Stimulated activated CD4-positive, alpha-beta T cell treated with anti-CD3 and anti-CD28 coated beads, TNF-alpha, amount 100 ng/mL, for 1 hour (primary cell): ENCODE measurements around the gene HASPIN.
"Not testable (repeated sequence)": the region's sequence is repeated elsewhere in the genome, so short reads cannot be mapped to it uniquely, and the experiment has no call there.

Source experiments
- DNase-seq, 3 donors: peaks; one replicate each; pipeline ENCODE4 v3.0.0-alpha.2; 2020; ENCODE audit warnings: low read depth in 3 of 3, low spot score in 1 of 3

The HASPIN gene

DNA sequence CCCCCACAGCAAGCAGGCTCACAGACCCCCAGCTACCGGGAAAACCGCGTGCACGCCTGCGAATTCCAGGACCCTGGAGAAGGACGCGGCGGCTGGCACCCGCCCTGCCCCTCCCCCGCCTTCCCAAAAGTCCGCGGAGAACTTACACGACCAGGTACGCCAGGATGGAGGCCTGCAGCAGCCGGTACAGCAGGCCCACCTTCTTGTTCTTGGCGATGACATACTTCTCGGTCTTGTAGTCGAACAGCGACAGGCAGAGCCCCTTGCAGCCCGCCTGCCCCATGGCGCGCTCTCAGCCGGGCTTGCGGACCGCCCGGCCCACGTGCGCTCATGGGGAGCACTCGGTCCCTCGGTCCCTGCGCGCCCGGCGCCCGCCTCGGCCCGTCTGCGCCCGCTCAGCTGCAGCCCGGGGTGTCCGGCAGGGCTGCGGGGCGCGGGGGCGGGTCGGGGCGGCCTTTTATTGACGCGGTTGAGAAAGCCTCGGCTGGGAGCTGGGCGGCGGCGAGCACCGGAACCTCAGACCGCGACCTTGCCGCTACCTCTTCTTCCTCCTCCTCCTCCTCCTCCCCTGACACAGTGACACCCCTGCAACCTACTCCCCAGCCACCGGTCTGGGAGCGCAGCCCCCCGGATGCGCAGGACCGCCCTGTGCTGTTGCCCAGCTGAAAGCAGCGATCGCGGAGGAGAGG is 27.8 kb upstream of the HASPIN start, which contains the start of gene P2RX5:
P2RX5 (minus strand) TSS at position 433 of the 689 bp plus-strand sequence; CDS start at position 283, 150 bp downstream.
- peak in 1 of 3 donors; percentile 35 for DNase-seq

- DNase-seq = no peak
Measured at GRCh38 chr17:3697103-3697476, 26.6 kb upstream of the HASPIN start.

- no peak for DNase-seq
Measured at GRCh38 chr17:3698139-3698538, 25.6 kb upstream of the HASPIN start.

GRCh38 chr17:3699951-3700350 is 23.8 kb upstream of the HASPIN start:
- DNase-seq = no peak

DNA sequence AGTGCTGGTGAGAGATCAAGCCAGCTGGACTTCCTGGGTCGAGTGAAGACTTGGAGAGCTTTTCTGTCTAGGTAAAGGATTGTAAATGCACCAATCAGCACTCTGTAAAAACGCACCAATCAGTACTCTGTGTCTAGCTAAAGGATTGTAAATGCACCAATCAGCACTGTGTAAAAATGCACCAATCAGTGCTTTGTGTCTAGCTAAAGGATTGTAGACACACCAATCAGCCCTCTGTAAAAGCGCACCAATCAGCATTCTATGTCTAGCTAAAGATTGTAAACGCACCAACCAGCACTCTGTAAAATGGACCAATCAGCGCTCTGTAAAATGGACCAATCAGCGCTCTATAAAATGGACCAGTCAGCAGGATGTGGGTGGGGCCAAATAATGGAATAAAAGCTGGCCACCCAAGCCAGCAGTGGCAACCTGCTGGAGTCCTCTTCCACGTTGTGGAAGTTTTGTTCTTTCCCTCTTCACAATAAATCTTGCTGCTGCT is 21.6 kb upstream of the HASPIN start:
- DNase-seq = not testable (repeated sequence)

GRCh38 chr17:3704931-3705717 is 18.6 kb upstream of the HASPIN start:
- no peak for DNase-seq

DNA sequence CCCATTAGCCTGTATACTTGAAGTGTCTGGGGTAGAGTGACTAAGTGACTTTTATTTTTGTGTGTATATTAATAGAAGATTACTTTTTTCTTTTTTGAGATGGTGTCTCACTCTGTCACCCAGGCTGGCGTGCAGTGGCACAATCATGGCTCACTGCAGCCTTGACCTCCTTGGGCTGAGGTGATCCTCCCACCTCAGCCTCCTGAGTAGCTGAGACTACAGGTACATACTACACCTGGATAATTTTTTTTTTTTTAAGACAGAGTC is 18.1 kb upstream of the HASPIN start:
- not testable (repeated sequence) for DNase-seq

DNA sequence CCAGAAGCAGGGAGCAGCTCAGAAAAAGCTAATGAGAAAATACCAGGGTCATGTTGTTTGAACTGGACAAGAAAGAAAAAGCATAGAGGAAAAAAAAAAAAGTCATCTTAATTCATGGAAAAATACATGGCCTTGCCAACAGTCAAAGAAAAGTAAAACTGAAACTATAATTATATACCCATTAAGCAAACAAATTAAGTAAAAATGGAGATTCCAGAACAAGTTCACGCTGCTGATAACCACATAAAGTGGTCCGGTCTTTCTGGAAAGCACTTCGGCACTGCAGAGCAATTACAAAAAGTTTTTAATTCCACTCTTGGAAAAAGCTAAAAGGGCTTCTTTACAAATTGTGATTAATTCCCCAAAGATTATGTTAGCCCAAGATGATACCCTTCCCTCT is 15.3 kb upstream of the HASPIN start:
- DNase-seq = no peak

GRCh38 chr17:3710951-3711383 is 12.7 kb upstream of the HASPIN start:
- DNase-seq = peak; percentile 14 to 55 (median 46)

DNA sequence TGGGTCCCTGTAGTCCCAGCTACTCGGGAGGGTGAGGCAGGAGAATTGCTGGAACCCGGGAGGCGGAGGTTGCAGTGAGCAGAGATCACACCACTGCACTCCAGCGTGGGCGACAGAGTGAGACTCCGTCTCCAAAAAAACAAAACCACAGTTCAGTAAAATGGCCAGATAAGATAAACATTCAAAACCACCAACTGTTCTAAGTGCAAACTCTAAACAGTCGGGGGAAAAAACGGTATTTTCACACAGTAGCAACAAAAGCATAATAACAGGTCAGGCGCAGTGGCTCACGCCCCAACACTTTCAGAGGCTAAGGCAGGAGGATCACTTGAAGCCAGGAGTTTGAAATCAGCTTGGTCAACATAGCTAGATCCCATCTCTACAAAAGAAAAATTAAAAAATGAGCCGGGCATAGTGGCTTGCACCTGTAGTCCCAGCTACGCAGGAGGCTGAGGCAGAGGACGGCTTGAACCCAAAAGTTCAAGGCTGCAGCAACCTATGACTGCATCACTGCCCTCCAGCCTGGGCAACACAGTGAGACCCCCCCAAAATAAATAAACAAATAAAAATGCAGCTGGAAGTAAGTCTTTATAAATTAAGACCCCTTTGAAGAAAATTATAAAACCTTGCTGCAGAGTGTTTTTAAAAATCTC is 10.8 kb upstream of the HASPIN start:
- no peak for DNase-seq

DNA sequence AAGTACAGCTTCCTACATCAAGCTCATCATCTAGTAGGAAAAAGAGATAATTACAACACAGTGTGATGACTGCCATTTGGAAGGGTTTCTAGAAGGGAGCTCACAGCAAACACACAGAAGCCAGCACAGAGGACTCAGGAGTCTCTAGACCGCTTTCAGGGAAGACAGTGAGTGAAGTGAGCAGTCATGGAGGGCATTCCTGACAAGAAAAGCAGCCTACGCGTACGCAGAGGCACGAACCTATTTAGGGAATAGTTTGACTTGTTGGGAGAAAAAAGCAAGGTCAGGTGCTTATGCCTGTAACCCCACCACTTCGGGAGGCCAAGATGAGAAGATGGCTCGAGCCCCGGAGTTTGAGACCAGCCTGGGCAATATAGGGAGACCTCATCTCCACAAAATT is 8.4 kb upstream of the HASPIN start:
- no peak for DNase-seq

DNA sequence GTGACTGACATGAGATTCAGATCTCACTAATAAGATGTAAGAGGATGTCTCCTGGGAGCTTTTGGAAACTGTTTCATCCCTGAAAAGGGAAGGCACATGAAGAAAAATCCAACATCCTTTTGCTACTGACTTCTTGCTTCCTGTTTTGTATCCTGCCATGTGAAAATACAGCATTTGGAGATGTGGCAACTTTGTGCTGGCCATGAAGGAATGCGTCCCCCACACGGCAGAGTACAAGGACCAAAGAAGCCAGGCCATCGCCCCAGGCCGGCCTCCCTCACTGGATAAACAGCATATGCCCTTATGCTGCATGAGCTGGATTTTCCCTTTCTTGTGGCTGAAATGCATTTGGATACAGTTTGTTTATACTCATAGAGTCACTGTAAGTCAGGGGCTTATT is 5.5 kb upstream of the HASPIN start:
- DNase-seq = no peak

DNA sequence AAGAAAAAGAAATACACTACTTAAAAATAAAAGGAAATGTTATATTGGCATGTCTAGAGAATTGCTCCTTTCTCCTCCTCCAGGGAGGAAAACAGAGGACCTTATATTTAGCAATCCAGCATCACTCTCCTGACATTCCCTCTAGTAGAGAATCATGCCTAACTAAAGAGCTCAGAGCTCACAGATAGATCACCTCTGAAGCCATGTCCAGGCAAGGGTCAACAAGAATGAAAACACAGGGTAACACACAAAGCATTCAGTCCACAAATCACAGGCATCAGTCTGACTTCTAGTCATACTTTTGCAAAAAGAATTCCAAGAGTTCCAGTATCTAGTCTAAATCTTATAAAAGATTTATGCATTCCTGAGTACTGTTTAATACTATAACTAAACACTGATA is 4.4 kb upstream of the HASPIN start:
- no peak for DNase-seq

DNA sequence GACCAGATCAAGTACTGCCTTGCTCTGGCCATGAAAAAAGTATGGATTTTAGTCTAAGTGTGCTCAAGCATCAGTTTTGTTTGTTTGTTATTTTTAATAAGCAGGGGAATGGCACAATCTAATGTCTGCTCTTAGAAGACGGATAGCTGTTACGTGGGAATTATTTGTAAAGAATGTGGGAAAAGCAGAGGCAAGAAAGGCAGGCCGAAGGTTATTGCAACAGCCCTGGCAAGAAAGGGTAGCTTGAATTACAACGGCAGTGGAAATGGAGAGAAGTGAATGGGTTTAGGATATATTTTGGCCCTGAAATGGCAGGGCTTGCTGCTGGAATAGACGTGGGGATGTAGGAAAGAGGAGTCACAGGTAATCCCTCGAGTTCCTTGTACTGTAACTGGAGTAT is 987 bp upstream of the HASPIN start:
- DNase-seq = no peak

- no peak for DNase-seq
Measured at GRCh38 chr17:3723188-3723555, 531 bp upstream of the HASPIN start.

DNA sequence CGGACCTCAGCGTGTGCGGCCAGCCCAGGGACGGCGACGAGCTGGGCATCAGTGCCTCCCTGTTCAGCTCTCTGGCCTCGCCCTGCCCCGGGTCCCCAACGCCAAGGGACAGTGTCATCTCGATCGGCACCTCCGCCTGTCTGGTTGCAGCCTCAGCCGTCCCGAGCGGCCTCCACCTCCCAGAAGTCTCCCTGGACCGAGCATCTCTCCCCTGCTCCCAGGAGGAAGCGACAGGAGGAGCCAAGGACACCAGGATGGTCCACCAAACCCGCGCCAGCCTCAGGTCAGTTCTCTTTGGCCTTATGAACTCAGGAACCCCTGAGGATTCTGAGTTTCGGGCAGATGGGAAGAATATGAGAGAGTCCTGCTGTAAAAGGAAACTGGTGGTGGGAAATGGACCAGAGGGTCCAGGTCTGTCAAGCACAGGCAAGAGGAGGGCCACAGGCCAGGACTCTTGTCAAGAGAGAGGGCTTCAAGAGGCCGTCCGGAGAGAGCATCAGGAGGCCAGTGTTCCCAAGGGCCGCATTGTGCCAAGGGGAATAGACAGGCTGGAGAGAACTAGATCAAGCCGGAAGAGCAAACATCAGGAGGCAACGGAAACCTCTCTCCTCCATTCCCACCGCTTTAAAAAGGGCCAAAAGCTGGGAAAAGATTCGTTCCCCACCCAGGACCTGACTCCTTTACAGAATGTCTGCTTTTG is 825 bp downstream of the HASPIN start:
- no peak for DNase-seq

DNA sequence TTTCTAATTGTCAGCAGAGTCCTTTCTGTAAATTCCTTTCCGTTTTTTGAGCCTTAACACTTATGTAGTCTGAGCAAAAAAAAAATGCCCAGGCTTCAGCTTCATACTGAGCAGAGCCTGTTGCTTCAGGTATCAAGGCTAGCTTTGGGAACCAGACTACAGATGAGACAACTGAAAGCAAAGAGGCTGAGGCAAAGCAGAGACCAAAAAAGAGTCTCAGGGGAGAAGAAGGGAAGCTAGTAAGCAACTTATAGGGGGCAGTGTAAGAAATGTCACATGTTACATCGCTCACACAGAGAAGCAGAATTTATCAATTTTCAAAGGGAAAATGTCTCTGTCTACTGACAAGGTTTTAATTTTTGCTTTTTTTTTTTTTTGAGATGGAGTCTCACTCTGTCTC is 3.3 kb downstream of the HASPIN start:
- DNase-seq = no peak

DNA sequence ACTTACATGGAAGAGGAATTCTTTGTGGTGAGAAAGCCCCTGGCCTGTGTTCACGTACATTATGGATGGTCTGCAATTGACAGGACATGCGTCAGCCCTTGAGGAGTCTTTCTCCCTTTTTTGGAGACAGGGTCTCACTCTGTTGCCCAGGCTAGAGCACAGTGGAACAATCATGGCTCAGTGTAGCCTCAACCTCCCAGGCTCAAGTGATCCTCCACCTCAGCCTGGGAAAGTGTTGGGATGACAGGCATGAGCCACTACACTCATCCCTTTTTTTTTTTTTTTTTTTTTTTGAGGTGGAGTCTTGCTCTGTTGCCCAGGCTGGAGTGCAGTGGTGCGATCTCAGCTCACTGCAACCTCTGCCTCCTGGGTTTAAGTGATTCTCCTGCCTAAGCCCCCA is 4.4 kb downstream of the HASPIN start:
- not testable (repeated sequence) for DNase-seq

DNA sequence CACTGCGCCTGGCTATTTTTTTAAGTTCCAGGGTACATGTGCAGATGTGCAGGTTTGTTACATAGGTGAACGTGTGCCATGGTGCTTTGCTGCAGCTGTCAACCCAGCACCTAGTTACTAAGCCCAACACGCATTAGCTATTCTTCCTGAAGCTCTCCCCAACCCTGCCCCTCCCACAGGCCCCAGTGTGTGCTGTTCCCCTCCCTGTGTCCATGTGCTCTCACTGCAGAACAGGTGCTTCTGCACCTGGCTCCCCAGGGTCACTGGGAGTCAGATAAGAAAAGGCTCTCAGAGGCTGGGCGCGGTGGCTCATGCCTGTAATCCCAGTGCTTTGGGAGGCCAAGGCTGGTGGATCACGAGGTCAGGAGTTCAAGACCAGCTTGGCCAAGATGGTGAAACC is 6.2 kb downstream of the HASPIN start:
- DNase-seq = no peak

DNA sequence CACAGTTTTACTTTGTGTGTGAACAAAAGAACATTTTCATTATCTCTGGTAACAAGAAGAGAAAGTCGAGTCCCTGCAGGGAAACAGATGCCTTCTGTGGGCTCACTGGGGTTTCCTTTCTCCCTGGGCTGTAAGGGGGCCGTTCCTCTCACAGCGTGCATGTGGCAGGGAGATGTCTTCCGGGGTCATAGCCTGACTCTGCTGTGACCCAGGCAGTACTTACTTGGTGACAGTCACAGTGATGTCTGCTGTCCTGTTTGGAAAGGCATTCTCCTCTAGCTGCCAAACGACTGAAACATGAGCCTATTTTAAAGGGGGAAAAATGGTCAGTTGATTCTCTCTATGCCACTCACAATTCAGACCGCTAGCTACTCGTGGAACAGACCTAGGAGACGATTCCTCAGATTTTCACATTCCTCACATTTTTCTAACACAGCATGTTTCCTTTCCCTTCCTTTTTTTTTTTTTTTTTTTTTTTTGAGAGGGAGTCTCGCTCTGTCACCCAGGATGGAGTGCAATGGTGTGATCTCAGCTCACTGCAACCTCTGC is 7.3 kb downstream of the HASPIN start:
- no peak for DNase-seq

GRCh38 chr17:3732210-3732621 is 8.5 kb downstream of the HASPIN start:
- no peak for DNase-seq
